HCT116 (cell line): ENCODE measurements around the gene PRKCH. TPM values are rescaled to one million over a fixed set of nuclear protein-coding genes. Genes with fewer than 3 reads are reported as not detected.

Experiments used
- ATAC-seq: fragments of 200-7000 bp; cut with Tn5 transposase; 2 replicates; pipeline ENCODE4 v1.9.1; 2020; ENCODE audit warnings: mild to moderate bottlenecking, moderate library complexity
- BruUV-seq: library from RNA; stranded (reverse); fragments of 400-500 nt; replicated peaks from 2 replicates; lab custom pipeline; 2021; lab: Mats Ljungman, UMichigan
- CTCF ChIA-PET: fragments of 300-600 bp; sonication (Branson Sonifier 250); formaldehyde crosslinking; loops from one replicate; lab custom pipeline; 2021; ENCODE audit warnings: antibody characterized with exemption; lab: Charles Lee
- POLR2A ChIA-PET: fragments of 300-600, 350-600 bp; sonication (Branson Sonifier 250); formaldehyde crosslinking; loops from one replicate; lab custom pipeline; 2021; ENCODE audit warnings: antibody characterized with exemption; lab: Charles Lee
- RAD21 ChIA-PET, 2 experiments: fragments of 300-600 bp; sonication (Branson Sonifier 250); formaldehyde crosslinking; loops; one replicate each; lab custom pipeline; 2023; ENCODE audit warnings: low total read pairs in 2 of 2; ENCODE audit not compliant: uncharacterized antibody in 2 of 2, unreplicated experiment in 2 of 2, low non-redundant PET in 1 of 2; lab: Charles Lee
- DNase-seq: peaks from one replicate; pipeline ENCODE4 v3.0.0-alpha.2; 2010; ENCODE audit warnings: low read depth, low spot score
- H2AFZ ChIP-seq: fragments of 200-600 bp; shearing (Covaris generic), sonication (generic); 2 replicates; pipeline ENCODE4 v1.6.1; 2017; ENCODE audit warnings: low read depth, mixed run types, mixed read lengths, antibody characterized with exemption, low read length; ENCODE audit not compliant: poor library complexity, severe bottlenecking
- H3K27ac ChIP-seq: 2 replicates; pipeline ENCODE4 v1.5.1; 2012; ENCODE audit warnings: low read depth, low read length
- H3K27me3 ChIP-seq: fragments of 200-600 bp; sonication (generic); 2 replicates; pipeline ENCODE4 v1.6.1; 2016; ENCODE audit warnings: mixed run types, low read length, mixed read lengths; ENCODE audit not compliant: insufficient read depth
- H3K36me3 ChIP-seq, 2 experiments: fragments of 200-500 bp in 1 of 2; fragments of 200-600 bp in 1 of 2; sonication (Bioruptor generic) in 1 of 2; sonication (generic) in 1 of 2; 2 replicates each; pipeline versions ENCODE4 v1.5.1 to v1.6.1; 2014 to 2016; ENCODE audit warnings: low read length in 2 of 2, inconsistent platforms in 1 of 2, mixed read lengths in 1 of 2, mixed run types in 1 of 2; ENCODE audit not compliant: insufficient read depth in 2 of 2, control insufficient read depth in 1 of 2
- H3K4me1 ChIP-seq, 2 experiments: fragments of 200-600 bp in 1 of 2; sonication (generic) in 1 of 2; 2 replicates each; pipeline versions ENCODE4 v1.5.1 to v1.6.1; 2012 to 2017; ENCODE audit warnings: low read length in 2 of 2, inconsistent platforms in 1 of 2, mild to moderate bottlenecking in 1 of 2, mixed read lengths in 1 of 2, mixed run types in 1 of 2, moderate library complexity in 1 of 2; ENCODE audit not compliant: insufficient read depth in 2 of 2, control insufficient read depth in 1 of 2
- H3K4me2 ChIP-seq: fragments of 200-600 bp; sonication (generic); 2 replicates; pipeline ENCODE4 v1.6.1; 2017; ENCODE audit warnings: mixed run types, low read length, mixed read lengths
- H3K4me3 ChIP-seq, 2 experiments: fragments of 200-600 bp in 1 of 2; sonication (generic) in 1 of 2; replicated peaks in 1 of 2; 2 replicates each; pipeline ENCODE4 v1.5.1; 2011 to 2016; ENCODE audit warnings: low read length in 2 of 2, control low read depth in 1 of 2, low read depth in 1 of 2, mild to moderate bottlenecking in 1 of 2, mixed read lengths in 1 of 2, mixed run types in 1 of 2
- H3K79me2 ChIP-seq: fragments of 200-600 bp; sonication (generic); 2 replicates; pipeline ENCODE4 v1.6.1; 2017; ENCODE audit warnings: mild to moderate bottlenecking, mixed run types, low read length, moderate library complexity, mixed read lengths; ENCODE audit not compliant: insufficient read depth
- H3K9ac ChIP-seq: fragments of 200-600 bp; sonication (generic); 2 replicates; pipeline ENCODE4 v1.6.1; 2016; ENCODE audit warnings: low read length, mixed read lengths
- H3K9me2 ChIP-seq: fragments of 200-600 bp; sonication (generic), shearing (Covaris generic); 2 replicates; pipeline ENCODE4 v1.6.1; 2017; ENCODE audit warnings: mixed run types, mild to moderate bottlenecking, moderate library complexity; ENCODE audit not compliant: insufficient read depth
- H3K9me3 ChIP-seq, 2 experiments: fragments of 200-500 bp in 1 of 2; fragments of 200-600 bp in 1 of 2; sonication (Bioruptor generic) in 1 of 2; sonication (generic) in 1 of 2; 2 replicates each; pipeline ENCODE4 v1.6.1; 2014 to 2017; ENCODE audit warnings: low read length in 2 of 2, mixed read lengths in 2 of 2, inconsistent platforms in 1 of 2, low read depth in 1 of 2, mild to moderate bottlenecking in 1 of 2, mixed run types in 1 of 2, moderate library complexity in 1 of 2; ENCODE audit not compliant: control insufficient read depth in 1 of 2, insufficient read depth in 1 of 2
- H4K20me1 ChIP-seq: fragments of 200-600 bp; sonication (generic), shearing (Covaris generic); 2 replicates; pipeline ENCODE4 v1.6.1; 2017; ENCODE audit warnings: mixed run types, mild to moderate bottlenecking, moderate library complexity; ENCODE audit not compliant: insufficient read depth
- CBX3 ChIP-seq: IDR thresholded peaks from 2 replicates; pipeline ENCODE4 v1.6.1; 2012; ENCODE audit warnings: low read depth
- CEBPB ChIP-seq: IDR thresholded peaks from 2 replicates; pipeline ENCODE4 v1.6.1; 2012; ENCODE audit warnings: low read depth
- EGR1 ChIP-seq: IDR thresholded peaks from 2 replicates; pipeline ENCODE4 v1.6.1; 2012; ENCODE audit warnings: low read depth
- EZH2phosphoT487 ChIP-seq: fragments of 200-600 bp; IDR thresholded peaks from 2 replicates; pipeline ENCODE4 v1.6.1; 2018; ENCODE audit warnings: antibody characterized with exemption, borderline replicate concordance
- FOSL1 ChIP-seq: IDR thresholded peaks from 2 replicates; pipeline ENCODE4 v1.6.1; 2012; ENCODE audit warnings: low read depth
- JUND ChIP-seq: IDR thresholded peaks from 2 replicates; pipeline ENCODE4 v1.6.1; 2012
- MAX ChIP-seq: IDR thresholded peaks from 2 replicates; pipeline ENCODE4 v1.6.1; 2012
- POLR2A ChIP-seq: IDR thresholded peaks from 2 replicates; pipeline ENCODE4 v1.7.0; 2011; ENCODE audit warnings: borderline replicate concordance; ENCODE audit not compliant: insufficient read depth, insufficient read length; ENCODE audit errors: extremely low read depth
- POLR2AphosphoS5 ChIP-seq: IDR thresholded peaks from 2 replicates; pipeline ENCODE4 v1.6.1; 2011; ENCODE audit warnings: mild to moderate bottlenecking, low read depth, low read length, moderate library complexity
- RAD21 ChIP-seq: IDR thresholded peaks from 2 replicates; pipeline ENCODE4 v1.6.1; 2012; ENCODE audit warnings: low read depth, mild to moderate bottlenecking
- SIN3A ChIP-seq: IDR thresholded peaks from 2 replicates; pipeline ENCODE4 v1.6.1; 2012; ENCODE audit warnings: low read depth
- SP1 ChIP-seq: IDR thresholded peaks from 2 replicates; pipeline ENCODE4 v1.6.1; 2012; ENCODE audit warnings: low read depth
- SRF ChIP-seq: IDR thresholded peaks from 2 replicates; pipeline ENCODE4 v1.6.1; 2012; ENCODE audit warnings: low read depth
- TCF7L2 ChIP-seq: IDR thresholded peaks from 2 replicates; pipeline ENCODE4 v1.7.0; 2011; ENCODE audit warnings: borderline replicate concordance, inconsistent platforms; ENCODE audit not compliant: insufficient read depth, insufficient read length; ENCODE audit errors: extremely low read depth
- YY1 ChIP-seq: IDR thresholded peaks from 2 replicates; pipeline ENCODE4 v1.6.1; 2011; ENCODE audit warnings: low read length, low read depth, moderate library complexity, mild to moderate bottlenecking; ENCODE audit not compliant: insufficient replicate concordance; ENCODE audit errors: extremely low read depth
- ZNF274 ChIP-seq: fragments of 200-500 bp; sonication (Bioruptor generic); IDR thresholded peaks from 2 replicates; pipeline ENCODE4 v1.6.1; 2014; ENCODE audit warnings: mild to moderate bottlenecking, low read depth, low read length, inconsistent platforms
- intact Hi-C: fragments of 100-400 bp; cut with micrococcal nuclease; formaldehyde crosslinking; loops from 2 replicates; pipeline ENCODE4 v1.10.0; 2022
- total RNA-seq: library from RNA; stranded (reverse); gene quantifications from one replicate; pipeline ENCODE4 v1.2.1, GENCODE V29; 2021; ENCODE audit not compliant: unreplicated experiment
- TF ChIP-seq, protein P1 (sequence below), 3 experiments: fragments of 200-600 bp in 1 of 3; sonication (generic) in 1 of 3; IDR thresholded peaks in 2 of 3; conservative IDR thresholded peaks in 1 of 3; 2 replicates each; pipeline ENCODE4 v1.5.1; 2012 to 2017; ENCODE audit warnings: low read depth in 2 of 3, low read length in 2 of 3, antibody characterized with exemption in 1 of 3, borderline replicate concordance in 1 of 3, control low read depth in 1 of 3, mild to moderate bottlenecking in 1 of 3, mixed read lengths in 1 of 3, mixed run types in 1 of 3, moderate library complexity in 1 of 3; ENCODE audit not compliant: insufficient read depth in 1 of 3
- TF ChIP-seq, protein P2 (sequence below): IDR thresholded peaks from 2 replicates; pipeline ENCODE4 v1.6.1; 2011; ENCODE audit warnings: mild to moderate bottlenecking, low read length, moderate library complexity; ENCODE audit not compliant: insufficient replicate concordance; ENCODE audit errors: extremely low read depth

The PRKCH gene
- total RNA-seq, 1 experiment from 2014 or later: 16.6 TPM

GRCh38 chr14:61570549-61571290 is 249.3 kb downstream of the PRKCH start:
- no peak for TF ChIP-seq SIN3A
- TF ChIP-seq RAD21: no peak
- no peak for TF ChIP-seq POLR2AphosphoS5
- TF ChIP-seq ZNF274: no peak
- TF ChIP-seq JUND: no peak
- no peak for TF ChIP-seq EZH2phosphoT487
- TF ChIP-seq CEBPB: no peak
- TF ChIP-seq MAX: no peak
- TF ChIP-seq CBX3: no peak
- no peak for TF ChIP-seq SP1
- TF ChIP-seq SRF: no peak
- TF ChIP-seq, protein P1, sequence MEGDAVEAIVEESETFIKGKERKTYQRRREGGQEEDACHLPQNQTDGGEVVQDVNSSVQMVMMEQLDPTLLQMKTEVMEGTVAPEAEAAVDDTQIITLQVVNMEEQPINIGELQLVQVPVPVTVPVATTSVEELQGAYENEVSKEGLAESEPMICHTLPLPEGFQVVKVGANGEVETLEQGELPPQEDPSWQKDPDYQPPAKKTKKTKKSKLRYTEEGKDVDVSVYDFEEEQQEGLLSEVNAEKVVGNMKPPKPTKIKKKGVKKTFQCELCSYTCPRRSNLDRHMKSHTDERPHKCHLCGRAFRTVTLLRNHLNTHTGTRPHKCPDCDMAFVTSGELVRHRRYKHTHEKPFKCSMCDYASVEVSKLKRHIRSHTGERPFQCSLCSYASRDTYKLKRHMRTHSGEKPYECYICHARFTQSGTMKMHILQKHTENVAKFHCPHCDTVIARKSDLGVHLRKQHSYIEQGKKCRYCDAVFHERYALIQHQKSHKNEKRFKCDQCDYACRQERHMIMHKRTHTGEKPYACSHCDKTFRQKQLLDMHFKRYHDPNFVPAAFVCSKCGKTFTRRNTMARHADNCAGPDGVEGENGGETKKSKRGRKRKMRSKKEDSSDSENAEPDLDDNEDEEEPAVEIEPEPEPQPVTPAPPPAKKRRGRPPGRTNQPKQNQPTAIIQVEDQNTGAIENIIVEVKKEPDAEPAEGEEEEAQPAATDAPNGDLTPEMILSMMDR (IDR thresholded peaks at IDR 0.05 in 2 of 3, conservative IDR thresholded peaks at IDR 0.05 in 1 of 3; ENCODE audit: borderline replicate concordance in 1 of 3, insufficient read depth in 1 of 3, low read depth in 2 of 3, low read length in 2 of 3): no peak
- no peak for TF ChIP-seq TCF7L2
- no peak for TF ChIP-seq FOSL1
- TF ChIP-seq, protein P2, sequence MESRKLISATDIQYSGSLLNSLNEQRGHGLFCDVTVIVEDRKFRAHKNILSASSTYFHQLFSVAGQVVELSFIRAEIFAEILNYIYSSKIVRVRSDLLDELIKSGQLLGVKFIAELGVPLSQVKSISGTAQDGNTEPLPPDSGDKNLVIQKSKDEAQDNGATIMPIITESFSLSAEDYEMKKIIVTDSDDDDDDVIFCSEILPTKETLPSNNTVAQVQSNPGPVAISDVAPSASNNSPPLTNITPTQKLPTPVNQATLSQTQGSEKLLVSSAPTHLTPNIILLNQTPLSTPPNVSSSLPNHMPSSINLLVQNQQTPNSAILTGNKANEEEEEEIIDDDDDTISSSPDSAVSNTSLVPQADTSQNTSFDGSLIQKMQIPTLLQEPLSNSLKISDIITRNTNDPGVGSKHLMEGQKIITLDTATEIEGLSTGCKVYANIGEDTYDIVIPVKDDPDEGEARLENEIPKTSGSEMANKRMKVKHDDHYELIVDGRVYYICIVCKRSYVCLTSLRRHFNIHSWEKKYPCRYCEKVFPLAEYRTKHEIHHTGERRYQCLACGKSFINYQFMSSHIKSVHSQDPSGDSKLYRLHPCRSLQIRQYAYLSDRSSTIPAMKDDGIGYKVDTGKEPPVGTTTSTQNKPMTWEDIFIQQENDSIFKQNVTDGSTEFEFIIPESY: no peak
- no peak for TF ChIP-seq EGR1
- TF ChIP-seq YY1: no peak
- TF ChIP-seq POLR2A: no peak
- ATAC-seq (no peak), DNase-seq (no peak)
- H3K27ac ChIP-seq: no peak overlapping the region
- RAD21 ChIA-PET: interaction anchor here (0.6 kb wide), 2 partner anchors 12 to 1322 kb away, joined by 4 to 5 read pairs; partner anchors contain the start of gene PPM1A (in 1 of the 2)
- peaks cover 45 to 55% of the 10 kb centered on the region in 2 experiments for H3K4me1 ChIP-seq
- H3K4me3 ChIP-seq: no peak overlapping the region
- no peak overlapping the region for H3K9ac ChIP-seq
- no peaks in the 10 kb centered on the region for H3K36me3 ChIP-seq
- POLR2A ChIA-PET: interaction anchor here (0.6 to 2.2 kb wide), 3 partner anchors 11 to 124 kb away, joined by 3 to 5 read pairs (median 5); partner anchors contain the start of gene HIF1A
- H2AFZ ChIP-seq: no peak overlapping the region
- no peaks in the 10 kb centered on the region for H3K27me3 ChIP-seq
- no TSS peak for BruUV-seq
- CTCF ChIA-PET: interaction anchor here (1.0 to 1.3 kb wide), 2 partner anchors 10 to 267 kb away, joined by 3 read pairs; no protein-coding TSS in a partner anchor
- no peaks in the 10 kb centered on the region for H4K20me1 ChIP-seq
- H3K4me2 ChIP-seq: no peak overlapping the region
- intact Hi-C loops: no loop called here
- no peaks in the 10 kb centered on the region for H3K79me2 ChIP-seq
- no peaks in the 10 kb centered on the region for H3K9me3 ChIP-seq
- H3K9me2 ChIP-seq: no peaks in the 10 kb centered on the region
